ENCODE results near the gene CCDC197.

Gene CCDC197

GRCh38 chr14:93999573-93999972, 2.5 kb downstream of the CCDC197 start:
- DNase-seq (ENCODE audit: low read depth in 2 of 2) = no peak

- no peak for DNase-seq (ENCODE audit: low read depth in 2 of 2)
Observed at GRCh38 chr14:94000267-94000666, 3.2 kb downstream of the CCDC197 start.

GRCh38 chr14:94001016-94001415, 3.9 kb downstream of the CCDC197 start:
- no peak for DNase-seq (ENCODE audit: low read depth in 2 of 2)

- peak in 1 of 2 donors; percentile 25 for DNase-seq (ENCODE audit: low read depth in 2 of 2)
Observed at GRCh38 chr14:94001501-94002396, 4.6 kb downstream of the CCDC197 start.

- no peak for DNase-seq (ENCODE audit: low read depth in 2 of 2)
Observed at GRCh38 chr14:94003397-94003796, 6.3 kb downstream of the CCDC197 start.

GRCh38 chr14:94004015-94004414, 6.9 kb downstream of the CCDC197 start:
- no peak for DNase-seq (ENCODE audit: low read depth in 2 of 2)

GRCh38 chr14:94005324-94006073, 8.4 kb downstream of the CCDC197 start:
- no peak for DNase-seq (ENCODE audit: low read depth in 2 of 2)

- DNase-seq (ENCODE audit: low read depth in 2 of 2) = no peak
Observed at GRCh38 chr14:94008234-94008633, 11.1 kb downstream of the CCDC197 start.

- DNase-seq (ENCODE audit: low read depth in 2 of 2) = no peak
Observed at GRCh38 chr14:94009767-94010166, 12.7 kb downstream of the CCDC197 start.

GRCh38 chr14:94010625-94011024, 13.5 kb downstream of the CCDC197 start:
- DNase-seq (ENCODE audit: low read depth in 2 of 2) = no peak

GRCh38 chr14:94011795-94012194, 14.7 kb downstream of the CCDC197 start:
- no peak for DNase-seq (ENCODE audit: low read depth in 2 of 2)

- no peak for DNase-seq (ENCODE audit: low read depth in 2 of 2)
Observed at GRCh38 chr14:94014382-94014781, 17.3 kb downstream of the CCDC197 start.

- no peak for DNase-seq (ENCODE audit: low read depth in 2 of 2)
Observed at GRCh38 chr14:94015223-94015622, 18.1 kb downstream of the CCDC197 start.

- DNase-seq (ENCODE audit: low read depth in 2 of 2) = no peak
Observed at GRCh38 chr14:94016446-94016976, 19.4 kb downstream of the CCDC197 start.

- DNase-seq (ENCODE audit: low read depth in 2 of 2) = no peak
Observed at GRCh38 chr14:94018308-94018707, 21.2 kb downstream of the CCDC197 start.

- no peak for DNase-seq (ENCODE audit: low read depth in 2 of 2)
Observed at GRCh38 chr14:94019329-94019728, 22.2 kb downstream of the CCDC197 start.

GRCh38 chr14:94020267-94020666, 23.2 kb downstream of the CCDC197 start:
- DNase-seq (ENCODE audit: low read depth in 2 of 2) = no peak

GRCh38 chr14:94021001-94021400, 23.9 kb downstream of the CCDC197 start:
- no peak for DNase-seq (ENCODE audit: low read depth in 2 of 2)

- no peak for DNase-seq (ENCODE audit: low read depth in 2 of 2)
Observed at GRCh38 chr14:94021416-94022157, 24.5 kb downstream of the CCDC197 start.

- DNase-seq (ENCODE audit: low read depth in 2 of 2) = no peak
Observed at GRCh38 chr14:94022532-94023411, 25.7 kb downstream of the CCDC197 start.

GRCh38 chr14:94024549-94024948, 27.4 kb downstream of the CCDC197 start:
- DNase-seq (ENCODE audit: low read depth in 2 of 2) = no peak

Data from stimulated activated CD4-positive, alpha-beta T cell treated with anti-CD3 and anti-CD28 coated beads, Interleukin-1b, Interleukin-23, amount 100 ng/mL, for 1 hour (primary cell).